SK-N-SH (cell line): ENCODE data around the gene ABHD2. TPM values are rescaled to one million over a fixed set of nuclear protein-coding genes. Genes with fewer than 3 reads are reported as not detected.

Experiments used
- CHD2 ChIP-seq: fragments of 150-350 bp; IDR thresholded peaks from 2 replicates; pipeline ENCODE4 v1.6.1; 2018; ENCODE audit warnings: low read length; ENCODE audit not compliant: partially characterized antibody
- ELF1 ChIP-seq: IDR thresholded peaks from 2 replicates; pipeline ENCODE4 v1.4.0; 2012
- EP300 ChIP-seq, 2 experiments: IDR thresholded peaks; 2 replicates each; pipeline versions ENCODE4 v1.4.0 to v1.6.1; 2012; ENCODE audit warnings: borderline replicate concordance in 1 of 2, low read depth in 1 of 2, low read length in 1 of 2
- FOSL2 ChIP-seq: IDR thresholded peaks from 2 replicates; pipeline ENCODE4 v1.4.0; 2012; ENCODE audit warnings: low read depth, mild to moderate bottlenecking, moderate library complexity, borderline replicate concordance
- FOXJ3 ChIP-seq: sonication (generic); formaldehyde crosslinking; IDR thresholded peaks from 2 replicates; pipeline ENCODE4 v1.5.1; 2020; ENCODE audit warnings: mild to moderate bottlenecking, missing genetic modification reagents
- FOXM1 ChIP-seq: IDR thresholded peaks from 2 replicates; pipeline ENCODE4 v1.4.0; 2012; ENCODE audit warnings: low read depth, mild to moderate bottlenecking
- GABPA ChIP-seq: IDR thresholded peaks from 2 replicates; pipeline ENCODE4 v1.4.0; 2012; ENCODE audit warnings: low read depth, mild to moderate bottlenecking
- GATA2 ChIP-seq: sonication (generic); formaldehyde crosslinking; IDR thresholded peaks from 2 replicates; pipeline ENCODE4 v1.5.0; 2020; ENCODE audit warnings: mild to moderate bottlenecking, missing genetic modification reagents
- IRF3 ChIP-seq: fragments of 150-350 bp; IDR thresholded peaks from 2 replicates; pipeline ENCODE4 v1.6.1; 2016; ENCODE audit warnings: mild to moderate bottlenecking, low read depth, low read length
- JUND ChIP-seq: IDR thresholded peaks from 2 replicates; pipeline ENCODE4 v1.4.0; 2012
- MEF2A ChIP-seq: IDR thresholded peaks from 2 replicates; pipeline ENCODE4 v1.4.0; 2012; ENCODE audit warnings: low read depth, borderline replicate concordance
- NRF1 ChIP-seq: IDR thresholded peaks from 2 replicates; pipeline ENCODE4 v1.6.1; 2012; ENCODE audit warnings: low read depth, mild to moderate bottlenecking, low read length
- POLR2AphosphoS5 ChIP-seq: IDR thresholded peaks from 2 replicates; pipeline ENCODE4 v1.6.1; 2012; ENCODE audit warnings: low read depth, low read length
- RAD21 ChIP-seq: IDR thresholded peaks from 2 replicates; pipeline ENCODE4 v1.6.1; 2012; ENCODE audit warnings: mild to moderate bottlenecking, low read length
- RCOR1 ChIP-seq: fragments of 150-350 bp; IDR thresholded peaks from 2 replicates; pipeline ENCODE4 v1.6.1; 2017; ENCODE audit warnings: antibody characterized with exemption, low read length
- RFX5 ChIP-seq: IDR thresholded peaks from 2 replicates; pipeline ENCODE4 v1.6.1; 2012; ENCODE audit warnings: mild to moderate bottlenecking, improper control_type of control experiment, low read length
- RXRA ChIP-seq: IDR thresholded peaks from 2 replicates; pipeline ENCODE4 v1.4.0; 2012; ENCODE audit warnings: low read depth, mild to moderate bottlenecking, borderline replicate concordance
- TAF1 ChIP-seq: IDR thresholded peaks from 2 replicates; pipeline ENCODE4 v1.6.1; 2012; ENCODE audit warnings: low read depth, mild to moderate bottlenecking, low read length, moderate library complexity, borderline replicate concordance
- TCF12 ChIP-seq: IDR thresholded peaks from 2 replicates; pipeline ENCODE4 v1.4.0; 2012
- YY1 ChIP-seq: IDR thresholded peaks from 2 replicates; pipeline ENCODE4 v1.4.0; 2012; ENCODE audit warnings: low read depth, mild to moderate bottlenecking
- polyA plus RNA-seq, 3 experiments: library from polyadenylated mRNA; depleted of rRNA; stranded (reverse); fragments of >200 nt; gene quantifications; 2 replicates each; pipeline ENCODE4 v1.2.3, GENCODE V29; 2012
- TF ChIP-seq, protein P1 (sequence below): fragments of 200-600 bp; sonication (generic); IDR thresholded peaks from 2 replicates; pipeline ENCODE4 v1.6.1; 2017; ENCODE audit warnings: antibody characterized with exemption, mild to moderate bottlenecking, moderate library complexity
- TF ChIP-seq, protein P2 (sequence below): IDR thresholded peaks from 2 replicates; pipeline ENCODE4 v1.4.0; 2012; ENCODE audit warnings: low read depth, borderline replicate concordance
- TF ChIP-seq, protein P3 (sequence below): IDR thresholded peaks from 2 replicates; pipeline ENCODE4 v1.4.0; 2012; ENCODE audit warnings: low read depth
- TF ChIP-seq, protein P4 (sequence below): IDR thresholded peaks from 2 replicates; pipeline ENCODE4; 2012

Gene ABHD2
- polyA plus RNA-seq, 1 of the 3 experiments (the other 2 are of a cell fraction), result 19.2 TPM

GRCh38 chr15:89112341-89112971, 24.2 kb downstream of the ABHD2 start (continued):
- TF ChIP-seq TAF1 (no peak), RXRA (no peak), FOSL2 (peak; percentile 28; the same call in 1 of the 2 replicates), MEF2A (0 out of 2 replicates have a peak, but pooled peaks have one; percentile 54), YY1 (no peak), RFX5 (no peak), TCF12 (peak; percentile 52), POLR2AphosphoS5 (no peak), GABPA (no peak), RCOR1 (no peak), EP300 (IDR thresholded peaks at IDR 0.05; ENCODE audit: borderline replicate concordance in 1 of 2, low read depth in 1 of 2, low read length in 1 of 2) (no peak; a peak in 1 of 4 replicates), CHD2 (no peak), FOXM1 (no peak), GATA2 (CRISPR knock-in tag) (no peak), RAD21 (no peak), FOXJ3 (CRISPR knock-in tag) (no peak), ELF1 (no peak), IRF3 (no peak), NRF1 (no peak), JUND (peak; percentile 29; the same call in 1 of the 2 replicates)
- TF ChIP-seq, protein P1, sequence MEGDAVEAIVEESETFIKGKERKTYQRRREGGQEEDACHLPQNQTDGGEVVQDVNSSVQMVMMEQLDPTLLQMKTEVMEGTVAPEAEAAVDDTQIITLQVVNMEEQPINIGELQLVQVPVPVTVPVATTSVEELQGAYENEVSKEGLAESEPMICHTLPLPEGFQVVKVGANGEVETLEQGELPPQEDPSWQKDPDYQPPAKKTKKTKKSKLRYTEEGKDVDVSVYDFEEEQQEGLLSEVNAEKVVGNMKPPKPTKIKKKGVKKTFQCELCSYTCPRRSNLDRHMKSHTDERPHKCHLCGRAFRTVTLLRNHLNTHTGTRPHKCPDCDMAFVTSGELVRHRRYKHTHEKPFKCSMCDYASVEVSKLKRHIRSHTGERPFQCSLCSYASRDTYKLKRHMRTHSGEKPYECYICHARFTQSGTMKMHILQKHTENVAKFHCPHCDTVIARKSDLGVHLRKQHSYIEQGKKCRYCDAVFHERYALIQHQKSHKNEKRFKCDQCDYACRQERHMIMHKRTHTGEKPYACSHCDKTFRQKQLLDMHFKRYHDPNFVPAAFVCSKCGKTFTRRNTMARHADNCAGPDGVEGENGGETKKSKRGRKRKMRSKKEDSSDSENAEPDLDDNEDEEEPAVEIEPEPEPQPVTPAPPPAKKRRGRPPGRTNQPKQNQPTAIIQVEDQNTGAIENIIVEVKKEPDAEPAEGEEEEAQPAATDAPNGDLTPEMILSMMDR, result no peak
- TF ChIP-seq, protein P2, sequence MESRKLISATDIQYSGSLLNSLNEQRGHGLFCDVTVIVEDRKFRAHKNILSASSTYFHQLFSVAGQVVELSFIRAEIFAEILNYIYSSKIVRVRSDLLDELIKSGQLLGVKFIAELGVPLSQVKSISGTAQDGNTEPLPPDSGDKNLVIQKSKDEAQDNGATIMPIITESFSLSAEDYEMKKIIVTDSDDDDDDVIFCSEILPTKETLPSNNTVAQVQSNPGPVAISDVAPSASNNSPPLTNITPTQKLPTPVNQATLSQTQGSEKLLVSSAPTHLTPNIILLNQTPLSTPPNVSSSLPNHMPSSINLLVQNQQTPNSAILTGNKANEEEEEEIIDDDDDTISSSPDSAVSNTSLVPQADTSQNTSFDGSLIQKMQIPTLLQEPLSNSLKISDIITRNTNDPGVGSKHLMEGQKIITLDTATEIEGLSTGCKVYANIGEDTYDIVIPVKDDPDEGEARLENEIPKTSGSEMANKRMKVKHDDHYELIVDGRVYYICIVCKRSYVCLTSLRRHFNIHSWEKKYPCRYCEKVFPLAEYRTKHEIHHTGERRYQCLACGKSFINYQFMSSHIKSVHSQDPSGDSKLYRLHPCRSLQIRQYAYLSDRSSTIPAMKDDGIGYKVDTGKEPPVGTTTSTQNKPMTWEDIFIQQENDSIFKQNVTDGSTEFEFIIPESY, result no peak
- TF ChIP-seq, protein P3, sequence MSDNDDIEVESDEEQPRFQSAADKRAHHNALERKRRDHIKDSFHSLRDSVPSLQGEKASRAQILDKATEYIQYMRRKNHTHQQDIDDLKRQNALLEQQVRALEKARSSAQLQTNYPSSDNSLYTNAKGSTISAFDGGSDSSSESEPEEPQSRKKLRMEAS, result no peak
- TF ChIP-seq, protein P4, sequence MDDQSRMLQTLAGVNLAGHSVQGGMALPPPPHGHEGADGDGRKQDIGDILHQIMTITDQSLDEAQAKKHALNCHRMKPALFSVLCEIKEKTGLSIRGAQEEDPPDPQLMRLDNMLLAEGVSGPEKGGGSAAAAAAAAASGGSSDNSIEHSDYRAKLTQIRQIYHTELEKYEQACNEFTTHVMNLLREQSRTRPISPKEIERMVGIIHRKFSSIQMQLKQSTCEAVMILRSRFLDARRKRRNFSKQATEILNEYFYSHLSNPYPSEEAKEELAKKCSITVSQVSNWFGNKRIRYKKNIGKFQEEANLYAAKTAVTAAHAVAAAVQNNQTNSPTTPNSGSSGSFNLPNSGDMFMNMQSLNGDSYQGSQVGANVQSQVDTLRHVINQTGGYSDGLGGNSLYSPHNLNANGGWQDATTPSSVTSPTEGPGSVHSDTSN, result peak; percentile 20; the same call in 1 of the 2 replicates
